Measurements from ENCODE around the gene RIT1. TPM values are rescaled to one million over a fixed set of nuclear protein-coding genes. Genes with fewer than 3 reads are reported as not detected.

RIT1 gene
- total RNA-seq, 1 experiment from 2014 or later: 59.2 TPM

DNA sequence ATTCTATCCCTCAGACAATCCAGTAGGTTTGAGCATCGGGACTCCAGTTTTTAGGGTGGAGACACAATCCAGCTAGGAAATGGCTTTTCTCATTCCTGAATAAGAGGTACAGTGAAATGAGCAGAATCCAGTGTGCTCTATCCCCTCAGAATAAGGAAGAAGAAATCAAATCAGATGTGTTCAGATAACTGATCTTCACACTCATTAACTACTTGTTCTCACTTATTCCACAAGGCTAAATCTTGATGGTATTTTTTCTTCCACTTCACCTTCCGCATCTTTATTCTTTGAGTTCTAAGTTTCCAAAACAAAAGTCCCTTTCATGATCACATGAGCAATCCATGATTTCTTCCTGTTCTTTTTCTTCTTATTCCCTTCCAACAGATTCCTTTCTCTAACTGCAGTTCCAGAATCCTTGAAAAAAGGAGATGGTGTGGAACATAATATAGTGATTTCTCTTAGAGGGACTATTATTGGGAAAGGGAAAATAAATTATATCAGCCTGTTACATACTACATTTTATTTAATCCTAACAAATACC is 50.1 kb downstream of the RIT1 start:
- Histone ChIP-seq H3K27ac (no peak overlapping the region), H3K27me3 (ENCODE audit: insufficient read depth, low read depth) (peaks cover 15% of the 10 kb centered on the region; the same call in 1 of the 2 replicates), H3F3A (ENCODE audit: insufficient read depth, low read depth) (peaks cover 28% of the 10 kb centered on the region), H3K4me3 (no peak overlapping the region), H3K4me2 (no peak overlapping the region), H3K79me2 (ENCODE audit: low read depth) (peaks cover 14% of the 10 kb centered on the region), H3K4me1 (replicated peaks; ENCODE audit: insufficient read depth) (peaks cover 16% of the 10 kb centered on the region), H3K9me2 (ENCODE audit: insufficient read depth) (no peaks in the 10 kb centered on the region), H3K9me3 (ENCODE audit: insufficient read depth, low read depth) (no peaks in the 10 kb centered on the region), H2AFZ (no peak overlapping the region), H4K20me1 (ENCODE audit: insufficient read depth) (no peaks in the 10 kb centered on the region), H3K36me3 (ENCODE audit: low read depth) (no peaks in the 10 kb centered on the region)
- TF ChIP-seq EZH2 (IDR thresholded peaks at IDR 0.05; ENCODE audit: low read depth) (no peak), CTCF (conservative IDR thresholded peaks at IDR 0.05) (no peak)
- BruUV-seq (replicated peaks): no TSS peak
- ChIA-PET CTCF (no interaction called here), POLR2A (ENCODE audit: unreplicated experiment) (no interaction called here)
- DNase-seq: no peak
- intact Hi-C loops (cut with micrococcal nuclease; ENCODE audit: unreplicated experiment): no loop called here

- no peak overlapping the region for H3K4me2 ChIP-seq
- no TSS peak for BruUV-seq (replicated peaks)
Observed at GRCh38 chr1:155859881-155860871, 51.0 kb downstream of the RIT1 start.

More at GRCh38 chr1:155859881-155860871, 51.0 kb downstream of the RIT1 start:
- POLR2A ChIA-PET (ENCODE audit: unreplicated experiment): interaction anchor here (0.5 kb wide), 1 partner anchor 65 kb away, joined by 3 read pairs; no protein-coding TSS in a partner anchor
- no peak for DNase-seq
- Histone ChIP-seq H3F3A (ENCODE audit: insufficient read depth, low read depth) (peaks cover 30% of the 10 kb centered on the region), H3K9me3 (ENCODE audit: insufficient read depth, low read depth) (no peaks in the 10 kb centered on the region), H3K4me3 (no peak overlapping the region), H3K27me3 (ENCODE audit: insufficient read depth, low read depth) (peaks cover 15% of the 10 kb centered on the region; the same call in 1 of the 2 replicates), H3K4me1 (replicated peaks; ENCODE audit: insufficient read depth) (peaks cover 18% of the 10 kb centered on the region), H3K27ac (no peak overlapping the region), H4K20me1 (ENCODE audit: insufficient read depth) (no peaks in the 10 kb centered on the region), H2AFZ (no peak overlapping the region), H3K79me2 (ENCODE audit: low read depth) (peaks cover 22% of the 10 kb centered on the region), H3K36me3 (ENCODE audit: low read depth) (peaks cover 5% of the 10 kb centered on the region; the same call in 1 of the 2 replicates), H3K9me2 (ENCODE audit: insufficient read depth) (no peaks in the 10 kb centered on the region)
- CTCF ChIA-PET: no interaction called here
- TF ChIP-seq CTCF (conservative IDR thresholded peaks at IDR 0.05): no peak
- intact Hi-C loops (cut with micrococcal nuclease; ENCODE audit: unreplicated experiment): loop anchor here (1.0 to 5.0 kb wide), 2 partner anchors 33 to 52 kb away; partner anchors contain the start of gene RIT1

Data from PC-9 (cell line).